Sigmoid colon (tissue), 7 donors: ENCODE data around the gene CBL. TPM values are rescaled to one million over a fixed set of nuclear protein-coding genes. Genes with fewer than 3 reads are reported as not detected.
"Not testable (repeated sequence)": the region's sequence is repeated elsewhere in the genome, so short reads cannot be mapped to it uniquely, and the experiment has no call there.

ENCODE experiments used
- DNase-seq: peaks from one replicate; pipeline ENCODE4 v3.0.0-alpha.2; 2019
- H3K27ac ChIP-seq, 4 donors: fragments of 200-600 bp; sonication (generic); one replicate each; pipeline ENCODE4 v1.5.1; 2016 to 2019; ENCODE audit warnings: mild to moderate bottlenecking in 1 of 4
- H3K27me3 ChIP-seq, 3 donors: fragments of 200-600 bp; sonication (generic); one replicate each; pipeline ENCODE4 v1.5.1; 2019; ENCODE audit warnings: mild to moderate bottlenecking in 1 of 3
- H3K36me3 ChIP-seq, 4 donors: fragments of 200-600 bp; sonication (generic); one replicate each; pipeline ENCODE4 v1.5.1; 2016 to 2019
- H3K4me1 ChIP-seq, 4 donors: fragments of 200-600 bp; sonication (generic); one replicate each; pipeline ENCODE4 v1.5.1; 2017 to 2019
- H3K4me3 ChIP-seq, 4 donors: fragments of 200-600 bp; sonication (generic); one replicate each; pipeline ENCODE4 v1.5.1; 2017 to 2019; ENCODE audit warnings: mild to moderate bottlenecking in 2 of 4, moderate library complexity in 1 of 4
- H3K9me3 ChIP-seq, 4 donors: fragments of 200-600 bp in 3 of 4; sonication (generic) in 3 of 4; one replicate each; pipeline versions ENCODE4 v1.5.1 to v1.6.1; 2013 to 2019
- CTCF ChIP-seq, 4 experiments: fragments of 450-650 bp in 3 of 4; fragments of 200-600 bp in 1 of 4; IDR thresholded peaks; one replicate each; pipeline ENCODE4 v1.5.1; 2016 to 2019; ENCODE audit warnings: antibody characterized with exemption in 4 of 4, mild to moderate bottlenecking in 3 of 4, moderate library complexity in 2 of 4
- EP300 ChIP-seq, 4 donors: sonication (generic); formaldehyde crosslinking; IDR thresholded peaks; one replicate each; pipeline ENCODE4 v1.6.1; 2017; ENCODE audit warnings: antibody characterized with exemption in 4 of 4
- POLR2A ChIP-seq, 2 donors: fragments of 450-650 bp; IDR thresholded peaks; one replicate each; pipeline ENCODE4 v1.6.1; 2016; ENCODE audit warnings: antibody characterized with exemption in 2 of 2, mild to moderate bottlenecking in 2 of 2, moderate library complexity in 2 of 2
- POLR2AphosphoS5 ChIP-seq, 4 donors: sonication (generic); formaldehyde crosslinking; IDR thresholded peaks; one replicate each; pipeline ENCODE4 v1.6.1; 2017; ENCODE audit warnings: antibody characterized with exemption in 4 of 4
- WGBS, 2 donors: extraction: QIAGEN DNeasy Blood & Tissue Kit; methylation state at CpG; one replicate each; pipeline ENCODE4 v1.1.7; 2013; 5-methylcytosine and 5-hydroxymethylcytosine counted together
- intact Hi-C: fragments of 100-400 bp; cut with DNase I; formaldehyde crosslinking; loops from one replicate; pipeline ENCODE4 v1.15.1; 2023
- polyA plus RNA-seq, 3 donors: library from polyadenylated mRNA; stranded (reverse); fragments of 200-250 nt; gene quantifications; one replicate each; pipeline ENCODE4 v1.2.3, GENCODE V29; 2013
- total RNA-seq, 4 donors: library from RNA; depleted of rRNA; stranded (reverse); fragments of >200 nt; gene quantifications; one replicate each; pipeline ENCODE4 v1.1.0, GENCODE V29; 2016
- donor health status: healthy with polysubstance abuse.
- donor health status: Bipolar disorder and iron deficiency.
- donor health status: healthy.

Gene CBL
- total and polyA plus RNA-seq, 7 donors = 1.8 to 17.7 (median 11.8) TPM

DNA sequence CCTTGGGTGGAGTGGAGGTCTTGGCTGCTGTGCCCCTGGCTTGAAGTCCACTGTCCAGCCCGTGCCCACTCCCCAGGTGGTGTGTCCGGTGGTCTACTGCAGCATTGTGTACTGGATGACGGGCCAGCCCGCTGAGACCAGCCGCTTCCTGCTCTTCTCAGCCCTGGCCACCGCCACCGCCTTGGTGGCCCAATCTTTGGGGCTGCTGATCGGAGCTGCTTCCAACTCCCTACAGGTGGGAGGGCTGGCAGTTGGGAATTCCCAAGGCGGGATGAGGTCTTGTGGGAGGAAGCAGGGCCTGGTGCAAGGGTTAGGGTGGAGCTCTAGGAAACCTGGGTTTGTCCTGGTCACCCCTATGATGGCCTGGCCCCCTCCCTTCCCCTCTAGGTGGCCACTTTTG is 46.0 kb upstream of the CBL start:
- H3K4me3 ChIP-seq = no peak overlapping the region
- 93 to 94% methylated on average over 9 of the region's 9 CpGs for whole genome bisulfite sequencing, 2 donors
- TF ChIP-seq CTCF (IDR thresholded peaks at IDR 0.05) (no peak), EP300 (IDR thresholded peaks at IDR 0.05) (no peak), POLR2AphosphoS5 (IDR thresholded peaks at IDR 0.05) (no peak), POLR2A (IDR thresholded peaks at IDR 0.05) (no peak)

DNA sequence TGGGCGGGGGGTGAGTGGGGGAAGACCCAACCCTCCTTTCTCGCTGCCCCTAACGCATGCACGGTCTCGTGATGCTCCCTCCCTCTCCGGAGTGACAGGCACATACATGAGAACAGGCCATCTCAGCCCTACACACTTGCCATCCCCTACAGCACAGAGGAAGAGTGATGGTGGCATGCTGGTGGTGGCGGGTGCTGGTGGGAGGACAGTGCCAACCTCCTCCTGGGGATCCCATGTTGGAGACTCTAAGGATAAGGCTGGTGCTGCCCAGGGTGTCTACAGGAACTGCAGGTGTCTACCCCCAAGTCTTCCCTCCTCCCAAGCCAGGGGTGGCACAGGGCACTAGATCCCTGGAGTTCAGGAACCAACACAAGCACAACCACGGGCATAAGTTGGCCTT is 44.3 kb upstream of the CBL start:
- Histone ChIP-seq H3K27ac (no peak overlapping the region), H3K9me3 (no peaks in the 10 kb centered on the region), H3K36me3 (no peaks in the 10 kb centered on the region), H3K4me1 (no peaks in the 10 kb centered on the region), H3K4me3 (no peak overlapping the region), H3K27me3 (no peaks in the 10 kb centered on the region)
- no peak for DNase-seq
- intact Hi-C loops = no loop called here
- WGBS, 2 donors = 84 to 93% methylated on average over 8 of the region's 8 CpGs
- TF ChIP-seq CTCF (IDR thresholded peaks at IDR 0.05) (no peak), EP300 (IDR thresholded peaks at IDR 0.05) (no peak), POLR2AphosphoS5 (IDR thresholded peaks at IDR 0.05) (no peak), POLR2A (IDR thresholded peaks at IDR 0.05) (no peak)

More for the DNA sequence above, 46.0 kb upstream of the CBL start:
- Histone ChIP-seq H3K4me1 (no peaks in the 10 kb centered on the region), H3K27me3 (no peaks in the 10 kb centered on the region), H3K27ac (no peak overlapping the region), H3K36me3 (no peaks in the 10 kb centered on the region), H3K9me3 (no peaks in the 10 kb centered on the region)
- no peak for DNase-seq
- intact Hi-C loops = no loop called here

DNA sequence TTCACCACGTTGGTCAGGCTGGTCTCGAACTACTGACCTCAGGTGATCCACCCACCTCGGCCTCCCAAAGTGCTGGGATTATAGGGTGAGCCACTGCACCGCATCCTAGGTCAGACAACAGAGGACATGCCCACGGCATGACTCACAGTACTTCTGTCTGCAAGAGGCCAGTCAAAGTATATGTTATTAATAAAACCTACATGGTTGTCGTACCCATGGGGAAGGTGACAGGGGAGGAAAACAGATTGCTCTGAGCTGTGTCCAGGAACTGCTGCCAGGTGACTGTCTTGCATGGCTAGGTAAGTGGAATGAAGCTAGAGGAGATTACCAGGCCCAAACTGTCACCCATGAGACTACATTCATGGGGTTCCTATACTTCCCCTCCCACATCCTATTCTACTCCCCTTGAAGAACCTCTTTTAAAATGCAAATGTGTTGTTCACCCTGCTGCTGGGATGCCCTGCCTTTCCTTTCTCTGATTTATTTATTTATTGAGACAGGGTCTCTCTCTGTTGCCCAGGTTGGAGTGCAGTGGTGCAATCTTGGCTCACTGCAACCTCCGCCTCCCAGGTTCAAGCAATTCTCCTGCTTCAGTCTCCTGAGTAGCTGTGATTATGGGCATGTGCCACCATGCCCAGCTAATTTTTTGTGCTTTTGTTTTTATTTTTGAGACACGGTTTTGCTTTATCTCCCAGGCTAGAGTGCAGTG is 39.6 kb upstream of the CBL start:
- Histone ChIP-seq H3K9me3 (no peaks in the 10 kb centered on the region), H3K4me1 (peaks cover 0 to 9% (median 5%) of the 10 kb centered on the region in 4 donors), H3K27me3 (no peaks in the 10 kb centered on the region), H3K4me3 (no peak overlapping the region), H3K27ac (no peak overlapping the region), H3K36me3 (peaks cover 0 to 4% (median 0%) of the 10 kb centered on the region in 4 donors)
- DNase-seq = no peak
- intact Hi-C loops = no loop called here
- 76 to 81% methylated on average over 8 of the region's 8 CpGs for WGBS, 2 donors
- TF ChIP-seq EP300 (IDR thresholded peaks at IDR 0.05) (no peak), POLR2AphosphoS5 (IDR thresholded peaks at IDR 0.05) (no peak), POLR2A (IDR thresholded peaks at IDR 0.05) (no peak), CTCF (IDR thresholded peaks at IDR 0.05) (no peak)

GRCh38 chr11:119167077-119167458 is 39.1 kb upstream of the CBL start:
- WGBS, 2 donors = 91 to 92% methylated on average over 10 of the region's 10 CpGs
- H3K4me3 ChIP-seq, intact Hi-C loops, H3K27me3 ChIP-seq, H3K4me1 ChIP-seq, DNase-seq, H3K9me3 ChIP-seq, H3K27ac ChIP-seq, H3K36me3 ChIP-seq: not testable (repeated sequence)

GRCh38 chr11:119167933-119168332 is 38.2 kb upstream of the CBL start:
- WGBS, 2 donors = 20 to 60% methylated on average over 6 of the region's 6 CpGs
- H3K27ac ChIP-seq = peak overlapping the region; percentile 95 to 99 (median 98)
- intact Hi-C loops = loop anchor here (1.0 to 2.0 kb wide), 3 partner anchors 29 to 153 kb away; partner anchors contain the start of gene CBL

More at GRCh38 chr11:119167933-119168332, 38.2 kb upstream of the CBL start:
- peaks cover 0 to 9% (median 5%) of the 10 kb centered on the region in 4 donors for H3K4me1 ChIP-seq
- H3K9me3 ChIP-seq = no peaks in the 10 kb centered on the region
- peak overlapping the region in 1 of 4 donors; percentile 92 for H3K4me3 ChIP-seq
- no peak for TF ChIP-seq CTCF (IDR thresholded peaks at IDR 0.05)
- TF ChIP-seq POLR2A (IDR thresholded peaks at IDR 0.05) = no peak
- TF ChIP-seq EP300 (IDR thresholded peaks at IDR 0.05) = no peak
- no peak for TF ChIP-seq POLR2AphosphoS5 (IDR thresholded peaks at IDR 0.05)
- DNase-seq = no peak
- no peaks in the 10 kb centered on the region for H3K27me3 ChIP-seq
- peaks cover 0 to 7% (median 0%) of the 10 kb centered on the region in 4 donors for H3K36me3 ChIP-seq
